ENCODE results near the gene MYRIP.

The MYRIP gene

GRCh38 chr3:40088527-40089170 is 279.2 kb downstream of the MYRIP start:
- Histone ChIP-seq H3K36me3 (ENCODE audit: insufficient read depth, low read length) (no peaks in the 10 kb centered on the region), H2AFZ (ENCODE audit: low read length) (no peak overlapping the region), H3K9ac (ENCODE audit: low read length) (no peak overlapping the region), H3K27ac (ENCODE audit: low read depth, low read length, poor library complexity, severe bottlenecking) (no peak overlapping the region), H4K20me1 (ENCODE audit: insufficient read depth, low read length) (no peaks in the 10 kb centered on the region), H3F3A (ENCODE audit: insufficient read depth, low read length) (no peaks in the 10 kb centered on the region), H3K9me2 (ENCODE audit: low read depth, low read length) (no peaks in the 10 kb centered on the region), H3K4me3 (ENCODE audit: low read depth, low read length, poor library complexity, severe bottlenecking) (no peak overlapping the region), H3K4me2 (ENCODE audit: low read length) (no peak overlapping the region), H3K9me3 (ENCODE audit: low read length) (no peaks in the 10 kb centered on the region), H3K79me2 (ENCODE audit: insufficient read depth, low read length) (no peaks in the 10 kb centered on the region), H3K27me3 (ENCODE audit: insufficient read depth, low read length) (no peaks in the 10 kb centered on the region), H3K4me1 (ENCODE audit: insufficient read depth, low read length, severe bottlenecking) (no peaks in the 10 kb centered on the region)
- TF ChIP-seq CTCF (IDR thresholded peaks at IDR 0.05; ENCODE audit: low read length) (no peak), EZH2 (IDR thresholded peaks at IDR 0.05; ENCODE audit: borderline replicate concordance, low read length) (no peak)

DNA sequence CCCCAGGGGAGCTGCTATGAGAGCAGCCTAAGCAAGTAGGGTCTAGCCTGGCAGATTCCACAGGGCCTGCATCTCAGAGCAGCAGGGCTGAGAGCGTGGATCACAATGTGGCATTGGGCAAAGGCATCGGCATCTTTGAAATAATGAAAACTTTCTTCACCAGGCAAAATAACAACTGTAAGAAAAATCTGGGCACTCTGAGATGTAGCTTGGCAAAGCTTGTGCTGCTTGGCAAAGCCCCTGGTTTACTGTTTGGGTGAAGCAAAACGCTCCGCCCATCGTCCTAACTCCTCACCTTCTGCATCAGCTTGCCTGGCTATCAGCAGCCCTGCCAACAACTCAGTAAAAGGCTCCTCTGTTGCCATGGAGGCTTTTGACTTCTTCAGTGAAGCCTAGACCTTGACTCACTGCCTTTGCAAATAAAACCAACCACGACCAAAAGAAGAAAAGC is 287.3 kb downstream of the MYRIP start:
- Histone ChIP-seq H3K4me3 (ENCODE audit: low read depth, low read length, poor library complexity, severe bottlenecking) (no peak overlapping the region), H3F3A (ENCODE audit: insufficient read depth, low read length) (no peaks in the 10 kb centered on the region), H3K27me3 (ENCODE audit: insufficient read depth, low read length) (0 out of 2 replicates have a peak, but pooled peaks cover 4% of the 10 kb centered on the region), H3K4me1 (ENCODE audit: insufficient read depth, low read length, severe bottlenecking) (no peaks in the 10 kb centered on the region), H4K20me1 (ENCODE audit: insufficient read depth, low read length) (no peaks in the 10 kb centered on the region), H3K36me3 (ENCODE audit: insufficient read depth, low read length) (no peaks in the 10 kb centered on the region), H3K9me2 (ENCODE audit: low read depth, low read length) (no peaks in the 10 kb centered on the region), H3K27ac (ENCODE audit: low read depth, low read length, poor library complexity, severe bottlenecking) (no peak overlapping the region), H3K79me2 (ENCODE audit: insufficient read depth, low read length) (no peaks in the 10 kb centered on the region), H3K9ac (ENCODE audit: low read length) (no peak overlapping the region), H3K9me3 (ENCODE audit: low read length) (no peaks in the 10 kb centered on the region), H3K4me2 (ENCODE audit: low read length) (no peak overlapping the region), H2AFZ (ENCODE audit: low read length) (no peak overlapping the region)
- TF ChIP-seq CTCF (IDR thresholded peaks at IDR 0.05; ENCODE audit: low read length) (no peak), EZH2 (IDR thresholded peaks at IDR 0.05; ENCODE audit: borderline replicate concordance, low read length) (no peak)

DNA sequence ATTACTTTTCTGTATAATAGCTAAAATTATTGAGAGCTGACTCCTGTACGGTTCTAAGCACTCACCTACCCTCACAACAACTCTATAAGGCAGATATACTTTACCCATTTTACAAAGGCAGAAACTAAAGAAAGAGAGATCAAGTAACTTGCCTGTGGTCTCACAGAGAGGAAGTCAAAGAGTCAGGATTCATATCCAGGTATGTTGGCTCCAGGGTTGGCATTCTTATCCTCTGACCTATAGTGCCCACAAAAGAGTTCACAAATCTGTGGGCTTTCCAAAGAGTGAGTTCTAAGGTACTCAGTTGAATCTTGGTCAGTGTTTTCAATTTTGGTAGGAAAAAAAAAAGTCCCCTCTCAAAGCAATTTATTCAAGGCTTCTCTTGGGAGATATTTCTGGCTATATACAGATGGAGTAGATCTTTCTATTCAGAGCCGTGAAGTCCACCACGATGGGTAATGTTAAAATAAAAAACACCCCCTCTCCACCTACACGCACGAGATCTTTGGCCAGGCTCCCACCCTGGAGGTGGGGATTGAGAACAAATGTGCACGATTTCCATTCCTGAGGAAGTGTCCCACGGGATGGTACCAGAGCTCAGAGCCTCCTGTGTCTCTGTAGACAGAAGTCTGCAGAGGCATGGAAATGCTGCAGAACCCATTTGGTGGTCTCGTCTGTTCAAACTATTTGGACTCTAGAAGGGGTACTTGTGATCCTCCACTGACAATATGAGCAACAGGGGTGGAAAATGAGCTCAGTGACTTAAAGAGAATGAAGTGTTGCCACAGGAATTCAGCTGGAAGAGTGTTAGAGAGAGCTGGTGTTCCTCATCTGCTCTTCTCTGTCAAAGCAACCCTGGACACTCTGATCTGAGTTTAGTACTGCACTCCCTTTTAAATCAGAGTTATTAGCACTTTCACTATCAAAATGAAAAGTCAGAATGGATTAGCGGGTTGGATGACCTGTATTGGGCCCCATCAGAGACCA is 288.0 kb downstream of the MYRIP start:
- no peak overlapping the region for H3K9ac ChIP-seq (ENCODE audit: low read length)
- H3K4me3 ChIP-seq (ENCODE audit: low read depth, low read length, poor library complexity, severe bottlenecking) = no peak overlapping the region
- H3K27ac ChIP-seq (ENCODE audit: low read depth, low read length, poor library complexity, severe bottlenecking) = no peak overlapping the region
- H3K79me2 ChIP-seq (ENCODE audit: insufficient read depth, low read length) = no peaks in the 10 kb centered on the region
- H3K36me3 ChIP-seq (ENCODE audit: insufficient read depth, low read length) = no peaks in the 10 kb centered on the region
- no peaks in the 10 kb centered on the region for H4K20me1 ChIP-seq (ENCODE audit: insufficient read depth, low read length)
- H3F3A ChIP-seq (ENCODE audit: insufficient read depth, low read length) = no peaks in the 10 kb centered on the region
- no peaks in the 10 kb centered on the region for H3K4me1 ChIP-seq (ENCODE audit: insufficient read depth, low read length, severe bottlenecking)
- no peak overlapping the region for H3K4me2 ChIP-seq (ENCODE audit: low read length)
- no peak for TF ChIP-seq EZH2 (IDR thresholded peaks at IDR 0.05; ENCODE audit: borderline replicate concordance, low read length)
- TF ChIP-seq CTCF (IDR thresholded peaks at IDR 0.05; ENCODE audit: low read length) = no peak
- H3K9me3 ChIP-seq (ENCODE audit: low read length) = no peaks in the 10 kb centered on the region
- H3K9me2 ChIP-seq (ENCODE audit: low read depth, low read length) = no peaks in the 10 kb centered on the region
- H3K27me3 ChIP-seq (ENCODE audit: insufficient read depth, low read length) = 0 out of 2 replicates have a peak, but pooled peaks cover 4% of the 10 kb centered on the region
- no peak overlapping the region for H2AFZ ChIP-seq (ENCODE audit: low read length)

All from OCI-LY1 (cell line).